Measurements from ENCODE around the gene LNP1.

The LNP1 gene

DNA sequence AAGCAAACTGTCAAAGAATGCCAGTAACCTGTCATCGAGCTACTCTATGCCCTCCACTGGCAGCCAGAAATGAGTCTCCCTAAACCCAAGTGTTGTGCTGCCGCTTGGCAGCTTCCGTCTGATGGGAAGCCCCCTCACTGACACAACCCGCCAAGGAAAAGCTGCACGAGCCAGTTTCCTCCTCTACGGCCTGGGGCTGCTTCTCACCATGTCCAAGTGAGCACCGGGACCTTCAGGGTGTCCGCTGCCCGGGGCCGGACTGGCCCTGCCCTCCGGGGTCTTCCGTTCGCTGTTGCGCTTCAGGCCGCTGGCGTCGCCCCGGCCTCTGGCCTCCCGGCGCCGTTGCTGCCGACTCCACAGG, 940 bp upstream of the LNP1 start:
- DNase-seq, result peak; percentile 54

DNA sequence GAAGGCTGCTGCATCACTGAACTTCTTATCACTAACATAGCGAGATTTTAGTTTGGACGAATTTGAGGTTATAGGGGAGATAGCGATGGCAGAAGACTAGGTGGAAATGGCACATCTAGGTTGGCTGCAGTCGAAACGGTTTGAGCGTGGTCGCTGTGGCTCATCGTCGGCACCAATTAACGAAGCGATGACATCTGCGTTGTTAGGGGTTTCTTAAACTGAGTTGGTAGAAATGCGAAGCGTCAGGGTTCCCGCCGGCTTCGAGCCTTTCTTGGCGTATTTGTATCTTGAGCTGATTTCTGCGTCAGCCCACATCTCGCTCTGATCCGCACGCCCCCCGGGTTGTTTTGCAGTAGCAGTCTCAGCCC, 319 bp downstream of the LNP1 start:
- peak; percentile 64 for DNase-seq

DNA sequence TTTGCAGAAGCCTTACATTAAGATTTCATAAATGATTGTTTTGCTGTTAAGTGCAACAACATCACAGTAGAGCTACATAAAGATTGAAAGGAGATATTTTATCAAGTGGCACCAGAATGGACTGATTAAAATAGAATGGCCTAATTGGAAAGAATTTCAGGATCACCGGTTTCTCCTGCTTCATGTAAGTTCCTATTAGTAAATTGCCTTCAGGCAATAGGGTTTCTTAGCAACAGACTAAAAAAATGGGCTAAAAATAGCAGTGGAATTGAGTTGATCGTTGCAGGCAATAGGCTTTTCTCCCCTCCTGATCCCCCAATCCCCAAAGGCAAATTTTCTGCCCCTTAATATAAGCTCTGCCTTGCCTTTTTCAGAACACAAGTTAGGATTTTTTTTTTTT, 917 bp downstream of the LNP1 start:
- DNase-seq, result peak; percentile 21

DNA sequence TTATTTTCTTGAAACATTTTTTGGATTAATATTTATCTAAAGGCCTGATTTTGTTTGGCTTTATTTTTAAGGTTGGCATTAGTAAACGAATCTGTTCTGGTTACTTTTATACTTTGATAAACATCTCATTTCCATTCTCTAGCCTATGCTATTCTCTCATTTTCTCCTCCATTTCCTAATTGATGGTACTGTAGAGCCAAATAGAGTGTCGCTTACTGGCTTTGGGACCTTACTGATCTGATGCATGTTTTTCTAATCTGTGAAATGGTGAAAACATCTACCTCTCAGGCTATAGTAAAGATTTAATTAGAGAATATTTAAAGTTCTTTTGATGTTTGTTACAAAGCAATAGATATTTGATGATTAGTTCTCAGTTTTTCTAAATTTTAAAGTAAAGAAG, 1.6 kb downstream of the LNP1 start:
- no peak for DNase-seq

DNA sequence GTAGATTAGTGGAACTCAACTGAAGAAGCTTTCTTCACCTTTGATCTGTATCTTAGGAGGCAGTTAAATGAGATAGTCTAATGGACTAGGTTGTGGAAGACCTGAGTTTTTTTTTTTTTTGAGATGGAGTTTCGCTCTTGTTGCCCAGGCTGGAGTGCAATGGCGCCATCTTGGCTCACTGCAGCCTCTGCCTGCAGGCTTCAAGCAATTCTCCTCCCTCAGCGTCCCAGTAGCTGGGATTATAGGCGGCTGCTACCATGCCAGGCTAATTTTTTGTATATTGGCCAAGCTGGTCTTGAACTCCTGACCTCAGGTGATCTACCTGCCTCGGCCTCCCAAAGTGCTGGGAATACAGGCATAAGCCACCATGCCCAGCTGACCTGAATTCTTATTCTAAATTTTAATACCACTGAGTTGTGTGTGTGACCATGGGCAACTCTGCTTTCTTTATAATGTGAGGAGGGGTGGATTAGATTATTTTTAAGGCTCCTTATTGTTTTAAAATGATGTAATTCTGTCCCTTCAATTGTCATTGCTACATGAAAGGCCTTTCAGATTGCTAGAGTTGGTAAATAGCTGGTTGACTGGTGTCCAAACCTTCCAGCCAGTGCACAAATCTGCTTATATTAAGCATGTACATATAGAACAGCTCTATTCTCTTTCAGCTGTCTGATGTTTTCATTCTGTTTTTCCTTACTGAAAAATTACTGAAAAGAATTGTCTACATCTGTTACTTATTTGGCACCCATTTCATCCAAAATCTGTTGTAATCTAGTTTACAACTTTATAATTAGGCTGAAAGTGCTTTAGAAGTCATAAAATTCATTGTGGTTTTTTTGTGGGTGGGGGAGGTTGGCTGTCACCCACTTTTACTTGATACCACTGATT, 2.3 kb downstream of the LNP1 start:
- DNase-seq, result peak; percentile 8

DNA sequence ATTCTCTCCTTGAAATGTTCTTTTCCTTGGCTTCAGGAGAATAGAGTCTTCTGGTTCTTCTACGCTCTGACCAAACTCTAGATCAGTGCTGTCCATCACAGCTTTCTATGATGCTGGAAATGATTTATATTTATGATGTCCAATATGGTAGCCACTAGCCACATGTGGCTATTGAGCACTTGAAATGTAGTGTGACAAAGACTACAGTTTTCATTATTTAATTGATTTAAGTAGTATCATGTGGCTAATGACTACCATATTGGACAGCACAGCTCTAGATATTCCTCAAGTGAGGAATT, 2.9 kb downstream of the LNP1 start:
- DNase-seq, result no peak

DNA sequence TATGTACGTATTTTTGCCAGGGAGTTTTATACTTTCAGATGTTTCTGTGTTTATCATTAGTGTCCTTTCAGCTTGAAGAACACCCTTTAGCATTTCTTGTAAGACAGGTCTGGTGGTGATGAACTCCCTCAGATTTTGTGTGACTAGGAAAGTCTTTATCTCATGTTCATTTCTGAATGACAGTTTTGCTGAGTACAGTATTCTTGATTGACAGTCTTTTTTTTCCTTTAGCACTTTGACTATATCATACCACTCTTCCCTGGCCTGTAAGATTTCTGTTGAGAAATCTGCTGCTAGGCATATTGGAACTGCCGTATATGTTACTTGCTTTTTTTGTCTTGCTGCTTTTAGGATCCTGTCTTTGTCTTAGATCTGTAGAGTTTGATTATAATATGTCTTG, 5.8 kb downstream of the LNP1 start:
- DNase-seq, result no peak

DNA sequence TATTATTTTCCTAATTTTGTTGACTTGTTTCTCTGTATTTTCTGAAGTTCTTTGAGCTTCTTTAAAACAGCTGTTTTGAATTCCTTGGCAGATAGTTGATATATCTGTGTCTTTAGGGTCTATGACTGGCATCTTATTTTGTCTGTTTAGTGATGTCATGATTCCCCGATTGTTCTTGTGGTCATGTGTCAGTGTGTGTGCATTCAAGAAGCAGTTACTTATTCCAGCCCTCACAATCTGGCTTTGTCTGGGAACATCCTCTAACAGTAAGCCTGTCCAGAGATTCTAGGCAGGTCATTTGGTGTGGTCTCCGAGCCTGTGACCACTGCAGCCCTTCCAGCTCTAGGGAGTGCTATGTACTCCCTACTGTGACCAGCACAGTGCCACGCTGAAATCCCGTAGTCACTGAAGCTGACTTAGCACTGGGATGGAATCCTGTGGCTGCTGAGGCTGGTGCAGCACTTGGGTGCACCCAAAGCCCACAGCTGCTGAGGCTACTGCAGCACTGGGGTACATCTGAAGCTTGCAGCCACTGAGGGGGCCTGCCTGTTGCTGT, 6.7 kb downstream of the LNP1 start:
- no peak for DNase-seq

DNA sequence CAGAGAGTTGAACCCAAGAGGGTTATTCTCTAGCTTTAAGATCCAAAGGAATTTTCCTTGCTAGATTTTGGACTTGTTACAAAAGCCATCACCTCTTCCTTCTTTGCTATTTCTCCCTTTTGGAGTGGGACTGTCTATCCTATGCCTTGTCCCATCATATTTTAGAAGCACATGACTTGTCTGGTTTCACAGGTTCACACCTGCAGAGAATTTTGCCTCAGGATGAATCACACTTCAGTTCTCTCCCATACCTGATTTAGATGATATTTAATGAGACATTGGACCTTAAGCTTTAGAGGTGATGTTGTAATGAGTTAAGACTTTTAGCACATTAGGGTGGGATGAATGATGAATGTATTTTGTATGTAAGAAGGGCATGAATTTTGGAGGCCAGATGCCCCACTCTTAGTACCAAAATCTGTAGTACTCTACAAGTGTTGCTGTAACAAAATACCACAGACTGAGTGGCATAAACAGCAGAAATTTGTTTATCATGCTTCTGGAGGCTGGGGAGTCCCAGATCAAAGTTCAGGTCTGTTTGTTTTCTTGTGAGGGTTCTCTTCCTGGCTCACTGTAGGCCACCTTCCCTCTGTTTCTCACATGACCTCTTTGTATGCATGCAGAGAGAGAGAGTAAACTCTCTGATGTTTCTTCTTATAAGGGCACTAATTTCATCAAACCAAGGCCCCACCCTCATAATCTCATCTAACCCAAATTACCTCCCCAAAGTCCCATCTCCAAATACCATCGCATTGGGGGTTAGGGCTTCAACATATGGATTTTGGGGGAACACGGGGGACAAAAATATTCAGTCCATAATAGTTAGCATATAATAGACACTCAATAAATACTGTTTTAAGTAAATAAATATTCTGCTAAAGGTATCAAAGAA, 10.0 kb downstream of the LNP1 start:
- no peak for DNase-seq

DNA sequence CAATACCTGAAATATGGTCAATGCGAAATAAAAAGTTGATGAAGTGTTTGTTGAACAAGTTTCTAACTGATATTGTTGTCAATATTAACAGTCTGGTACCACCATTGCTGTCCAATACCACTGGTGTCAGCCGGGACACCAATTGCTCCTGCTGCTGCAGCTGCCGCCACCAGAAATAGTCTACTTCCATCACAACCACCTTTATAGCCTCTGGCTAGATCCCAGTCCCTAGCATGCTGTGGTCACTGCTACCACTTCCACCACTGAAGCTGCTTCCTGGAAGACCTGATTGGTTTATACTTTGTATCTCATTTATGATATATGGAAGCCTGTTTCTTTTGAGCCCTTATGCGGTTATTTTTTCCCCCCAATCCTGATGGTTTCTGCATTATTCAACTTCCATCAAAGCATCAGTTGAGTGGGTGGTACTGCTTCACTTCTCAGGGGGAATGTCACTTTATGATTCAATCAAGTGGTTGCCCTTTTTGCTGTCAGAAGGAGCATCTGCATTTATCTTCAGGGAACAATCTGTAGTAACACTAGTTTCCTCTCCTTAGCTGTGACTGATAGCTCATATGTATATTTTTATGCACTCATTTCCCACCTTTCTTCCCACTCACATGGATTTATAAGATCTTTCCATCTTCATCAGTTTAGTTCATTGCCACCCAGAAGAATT, 11.7 kb downstream of the LNP1 start:
- peak; percentile 3 for DNase-seq

DNA sequence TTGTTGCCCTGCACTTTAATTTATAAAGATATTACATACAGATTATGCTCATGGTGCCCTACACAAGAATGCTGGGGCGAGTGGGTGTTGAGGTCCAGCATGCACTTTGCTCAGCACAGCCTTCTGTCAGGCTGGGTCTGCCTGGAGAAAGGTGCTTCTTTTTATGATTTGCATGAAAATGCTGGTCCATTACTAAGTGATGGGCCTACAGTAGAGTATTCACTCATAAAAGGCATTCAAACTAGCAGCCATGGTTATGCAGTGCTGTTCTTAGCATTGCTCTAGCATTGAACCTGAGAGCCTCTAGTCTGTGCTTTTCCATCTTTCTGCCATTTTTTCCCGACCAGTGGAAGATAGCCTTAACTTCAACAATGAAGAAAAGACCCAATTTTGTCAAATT, 12.3 kb downstream of the LNP1 start:
- DNase-seq, result no peak

DNA sequence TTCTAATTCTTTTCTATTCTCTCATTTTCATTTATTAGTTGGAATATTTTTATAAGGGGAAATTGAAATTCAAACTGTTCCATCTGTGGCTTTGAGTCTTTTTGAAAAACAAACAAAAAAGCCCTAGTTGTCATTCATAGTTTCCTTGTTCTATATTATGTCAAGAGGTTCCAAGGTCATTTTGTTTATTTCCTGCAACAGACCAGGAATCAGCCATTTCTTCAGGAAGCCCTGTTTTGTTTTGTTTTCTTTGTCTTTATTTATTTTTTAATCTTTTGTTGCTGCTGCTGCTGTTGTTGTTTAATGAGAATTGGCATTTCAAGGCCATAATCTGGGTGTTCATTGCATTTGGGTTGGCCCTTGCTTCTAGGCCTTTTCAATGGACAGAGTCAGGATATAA, 14.8 kb downstream of the LNP1 start:
- peak; percentile 55 for DNase-seq

DNA sequence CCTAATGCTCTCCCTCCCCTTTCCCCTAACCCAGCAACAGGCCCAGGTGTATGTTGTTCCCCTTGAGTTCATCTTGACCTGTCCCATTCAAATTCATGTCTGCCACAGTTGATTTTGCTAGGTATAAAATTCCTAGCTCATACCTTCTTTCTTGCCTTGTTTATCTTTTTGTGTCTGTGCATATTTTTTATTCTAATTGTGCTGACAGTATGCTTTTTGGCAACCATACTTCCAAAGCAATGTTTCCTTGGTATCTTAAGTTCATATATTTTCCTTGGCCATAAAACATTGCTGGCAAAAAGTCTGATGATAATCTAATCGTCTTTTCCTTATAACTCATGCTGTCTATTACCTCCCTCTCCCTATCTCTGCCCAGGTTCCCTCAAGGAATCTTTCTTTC, 15.5 kb downstream of the LNP1 start:
- peak; percentile 1 for DNase-seq

DNA sequence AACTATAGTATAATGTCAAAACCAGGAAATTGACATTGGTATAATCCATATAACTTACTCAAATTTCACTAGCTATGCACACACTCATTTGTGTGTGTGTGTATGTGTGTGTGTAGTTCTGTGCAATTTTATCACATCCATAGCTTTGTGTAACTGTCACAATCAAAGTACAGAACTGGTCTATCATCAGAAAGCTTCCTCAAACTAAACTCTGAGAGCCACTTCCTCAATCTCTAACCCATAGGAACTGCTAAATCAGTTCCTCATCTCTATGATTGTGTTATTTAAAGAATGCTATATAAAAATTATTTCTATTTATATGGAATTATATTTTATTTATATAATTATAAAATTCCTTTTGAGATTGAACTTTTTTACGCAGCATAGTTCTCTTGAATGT, 18.1 kb downstream of the LNP1 start:
- DNase-seq, result no peak

DNA sequence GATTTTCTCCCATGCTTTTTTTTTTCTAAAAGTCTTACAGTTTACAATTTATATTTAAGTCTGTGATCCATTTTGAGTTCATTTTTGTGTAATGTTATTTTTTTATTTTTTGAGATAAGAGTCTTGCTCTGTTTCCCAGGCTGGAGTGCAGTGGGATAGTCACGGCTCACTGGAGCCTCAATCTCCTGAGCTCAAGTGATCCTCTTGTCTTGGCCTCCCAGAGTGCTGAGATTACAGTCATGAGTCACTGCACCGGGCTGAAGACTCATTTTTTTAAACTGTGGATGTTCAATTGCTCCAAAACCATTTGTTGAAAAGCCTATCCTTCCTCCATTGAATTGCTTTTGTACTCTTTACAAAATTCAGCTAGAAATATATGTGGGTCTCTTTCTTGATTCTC, 19.5 kb downstream of the LNP1 start:
- DNase-seq, result peak; percentile 12

DNA sequence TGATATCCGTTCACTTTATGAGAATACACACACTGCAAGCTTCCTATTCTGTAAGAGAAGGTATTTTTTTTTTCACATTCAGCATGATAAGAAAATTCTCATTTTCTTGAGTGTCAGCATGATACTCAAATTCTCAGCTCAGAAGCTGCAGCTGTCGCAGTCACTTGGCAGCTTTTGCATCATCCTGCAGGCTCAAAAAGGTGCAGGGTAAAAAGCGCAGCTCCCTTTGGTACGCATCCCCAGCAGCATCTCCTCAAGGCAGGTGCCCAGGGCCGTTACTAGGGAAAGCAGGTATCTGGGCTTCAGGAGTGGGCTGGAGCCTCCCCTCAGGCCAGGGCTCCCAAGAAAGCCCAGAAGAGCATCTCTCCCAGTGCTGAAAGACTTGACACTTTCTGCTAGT, 22.3 kb downstream of the LNP1 start:
- no peak for DNase-seq

DNA sequence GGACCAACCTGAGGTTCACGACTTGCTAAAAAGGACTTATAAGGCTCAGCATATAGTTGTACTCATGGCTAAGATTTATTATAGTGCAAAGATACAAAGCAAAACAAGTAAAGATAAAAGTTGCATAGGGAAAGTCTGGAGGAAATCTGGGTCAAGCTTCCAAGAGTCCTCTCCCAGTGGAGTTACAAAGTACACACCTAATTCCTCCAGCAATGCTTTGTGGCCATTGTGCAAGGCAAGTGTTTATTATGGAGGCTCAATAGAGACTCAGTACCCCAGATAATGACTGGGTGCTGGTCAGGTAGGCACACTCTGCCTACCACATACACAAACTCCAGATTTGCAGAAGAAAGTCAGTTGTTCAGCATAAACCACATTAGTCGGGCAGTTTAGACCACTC, 22.9 kb downstream of the LNP1 start:
- DNase-seq, result no peak

DNA sequence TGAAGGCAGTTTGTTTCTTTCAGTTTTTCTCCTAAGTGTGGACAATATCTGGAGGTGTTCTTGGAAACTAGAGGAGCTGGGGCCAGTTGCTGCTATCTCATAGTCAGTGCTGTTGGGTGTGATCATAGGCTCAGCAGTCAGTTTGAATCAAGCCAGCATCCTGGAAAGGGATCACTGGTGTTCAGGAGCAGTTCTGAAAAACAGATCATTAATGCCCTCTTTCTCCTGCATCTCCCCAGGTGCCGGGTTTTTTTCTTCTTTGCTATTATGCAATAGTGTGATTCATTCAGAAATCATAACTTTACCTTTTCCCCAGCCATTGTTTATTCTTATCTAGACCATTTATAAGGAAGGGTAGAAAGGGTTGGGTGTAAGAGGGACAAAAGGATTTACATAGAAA, 24.0 kb downstream of the LNP1 start:
- peak; percentile 35 for DNase-seq

DNA sequence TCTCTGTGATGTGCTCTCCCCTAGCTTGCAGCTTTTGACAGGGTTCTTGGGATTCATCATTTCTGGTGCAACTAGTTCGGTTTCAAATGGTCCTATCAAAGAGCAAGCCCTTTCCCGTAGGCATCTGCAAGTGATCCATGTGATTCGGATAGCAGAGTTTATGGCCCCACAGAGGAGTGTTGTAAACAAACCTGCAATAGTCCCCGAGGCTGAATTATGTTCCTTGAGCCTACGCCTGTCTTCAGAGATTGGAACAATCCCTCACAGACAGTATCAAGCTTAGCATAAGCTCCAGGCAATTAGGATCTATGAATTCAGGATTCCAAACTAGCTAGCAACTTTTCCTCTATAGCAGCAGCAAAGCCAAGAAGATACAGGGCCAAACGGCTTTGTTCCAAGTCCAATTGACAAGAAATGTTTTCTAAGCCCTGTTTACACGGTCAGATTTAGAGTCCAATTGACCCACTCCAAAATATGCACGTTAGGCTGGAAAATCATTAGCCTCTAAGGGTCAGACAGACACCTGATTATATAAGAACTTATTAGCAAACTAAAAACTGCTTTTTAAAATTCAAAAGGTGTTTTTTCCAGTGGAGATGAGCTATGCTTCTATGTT, 24.8 kb downstream of the LNP1 start:
- no peak for DNase-seq

DNA sequence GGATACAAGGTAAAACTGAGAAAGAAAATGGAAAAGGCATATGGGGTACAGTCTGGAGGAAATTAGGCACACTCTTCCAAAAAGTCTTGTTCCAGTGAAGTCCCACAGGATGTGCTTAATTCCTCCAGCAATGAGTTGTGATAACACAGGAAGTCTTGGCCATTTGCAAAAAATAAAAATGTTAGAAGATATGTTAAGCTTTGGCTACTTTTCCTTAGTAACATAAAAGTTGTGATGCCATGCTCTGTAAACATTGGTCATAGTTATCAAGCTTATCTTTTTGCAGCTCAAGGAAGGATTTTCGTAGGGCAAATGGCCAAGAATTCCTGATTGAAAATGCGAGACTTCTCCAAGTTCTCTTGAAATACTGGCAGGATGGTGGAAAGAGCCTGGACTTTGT, 26.4 kb downstream of the LNP1 start:
- DNase-seq, result no peak

DNA sequence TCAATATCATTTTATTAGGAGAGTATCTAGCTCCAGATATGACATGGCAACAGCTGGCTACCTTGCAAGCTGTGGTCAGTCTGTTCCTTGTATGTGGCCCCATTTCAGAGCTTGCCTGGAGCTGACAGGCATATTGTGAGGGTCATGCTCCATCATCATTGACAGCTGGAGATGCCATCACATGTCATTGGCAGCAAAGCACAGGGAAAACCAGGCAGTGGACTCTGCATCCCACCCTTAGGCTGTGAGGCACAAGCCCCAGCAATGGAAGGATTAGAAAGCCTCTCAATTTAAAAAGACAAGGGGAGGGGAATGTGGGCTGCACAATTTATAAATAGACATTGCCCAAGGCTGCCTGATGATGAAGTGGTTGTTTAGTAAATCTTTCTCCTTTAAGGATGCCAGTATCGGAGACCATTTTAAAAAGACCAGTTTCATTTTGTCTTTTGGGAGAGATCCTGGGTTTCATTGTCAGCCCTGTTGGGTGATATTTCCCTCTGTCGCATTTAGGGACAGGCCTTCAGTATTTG, 27.9 kb downstream of the LNP1 start:
- DNase-seq, result no peak

DNA sequence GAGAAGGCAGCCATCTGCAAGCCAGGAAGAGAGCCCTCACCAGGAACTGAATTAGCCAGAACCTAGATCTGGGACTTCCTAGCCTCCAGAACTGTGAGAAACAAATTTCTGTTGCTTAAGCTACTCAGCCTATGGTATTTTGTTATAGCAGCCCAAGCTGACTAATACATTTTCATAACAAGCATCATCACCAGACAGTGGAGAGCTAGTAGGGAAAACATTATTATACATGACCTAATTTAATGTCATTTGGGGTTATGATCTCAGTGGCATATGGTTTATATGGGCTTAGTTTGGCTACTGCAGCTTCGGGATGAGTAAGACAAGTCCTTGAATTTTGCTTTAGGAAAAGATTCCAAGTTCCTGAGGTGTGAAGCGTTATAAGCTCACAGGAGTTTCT, 35.6 kb downstream of the LNP1 start:
- DNase-seq, result no peak

Data from DMS53 (cell line).